HG02970 (cell line): ENCODE results near the gene EME2.

Experiments
- ATAC-seq: cut with Tn5 transposase; IDR thresholded peaks from one replicate; pipeline ENCODE4 v1.9.1; 2021; ENCODE audit warnings: mild to moderate bottlenecking, moderate library complexity, moderate number of reproducible peaks; ENCODE audit not compliant: unreplicated experiment, low FRiP score

EME2 gene

DNA sequence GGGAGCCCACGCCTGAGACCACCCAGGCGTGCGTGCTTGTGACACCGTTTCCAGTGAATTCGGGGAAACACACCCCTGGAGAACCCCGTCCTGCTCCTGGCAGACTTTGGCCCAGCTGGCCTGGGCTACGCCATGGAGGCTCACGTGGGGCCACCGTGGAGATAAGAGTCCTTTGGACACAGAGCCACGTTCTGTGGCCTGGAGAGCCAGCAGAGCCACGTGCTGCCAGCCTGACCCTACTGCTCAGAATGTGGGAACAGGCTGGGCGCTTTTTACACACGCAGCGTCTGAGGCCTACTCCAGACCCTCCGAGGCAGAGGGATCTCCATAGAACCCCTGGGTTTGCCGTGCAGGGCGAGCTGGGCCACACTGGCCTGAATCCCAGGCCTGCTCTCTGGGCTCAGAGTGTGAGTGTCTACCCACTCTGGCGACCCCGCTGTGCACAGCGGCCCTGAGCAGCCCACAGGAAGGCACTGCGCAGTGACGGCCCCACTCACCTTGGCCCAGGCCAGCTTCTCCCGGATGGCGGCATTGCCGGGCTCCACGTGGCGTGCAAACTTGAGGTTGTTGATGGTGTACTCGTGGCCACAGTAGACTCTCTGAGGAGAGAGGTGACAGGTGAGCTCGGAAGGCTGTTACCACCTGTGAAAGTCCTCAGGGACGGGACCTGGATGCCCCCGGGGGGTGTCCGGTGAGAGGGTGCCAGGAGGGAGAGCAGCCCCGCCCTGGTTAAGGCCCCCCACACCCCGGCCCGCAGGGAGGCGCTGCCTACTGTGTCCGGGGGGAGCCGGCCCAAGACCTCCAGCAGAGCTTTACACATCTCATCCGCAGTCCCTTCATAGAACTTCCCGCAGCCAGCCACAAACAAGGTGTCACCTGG, 44.0 kb downstream of the EME2 start:
- ATAC-seq: no peak

DNA sequence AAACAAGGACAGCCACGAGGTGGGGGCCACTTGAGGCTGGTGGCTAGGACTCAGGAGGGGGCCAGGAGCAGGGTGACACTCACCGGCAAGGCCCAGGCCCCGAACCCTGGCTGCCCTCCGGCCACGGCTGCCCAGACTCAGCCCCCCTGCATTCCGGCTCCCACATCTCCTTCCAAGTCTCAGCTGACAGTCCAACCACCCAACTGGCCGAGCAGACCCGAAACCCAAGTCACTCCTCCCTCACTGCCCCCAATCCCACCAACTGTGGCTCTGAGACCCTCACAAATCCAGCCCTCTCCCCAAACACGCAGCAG, 44.6 kb downstream of the EME2 start:
- ATAC-seq: no peak

DNA sequence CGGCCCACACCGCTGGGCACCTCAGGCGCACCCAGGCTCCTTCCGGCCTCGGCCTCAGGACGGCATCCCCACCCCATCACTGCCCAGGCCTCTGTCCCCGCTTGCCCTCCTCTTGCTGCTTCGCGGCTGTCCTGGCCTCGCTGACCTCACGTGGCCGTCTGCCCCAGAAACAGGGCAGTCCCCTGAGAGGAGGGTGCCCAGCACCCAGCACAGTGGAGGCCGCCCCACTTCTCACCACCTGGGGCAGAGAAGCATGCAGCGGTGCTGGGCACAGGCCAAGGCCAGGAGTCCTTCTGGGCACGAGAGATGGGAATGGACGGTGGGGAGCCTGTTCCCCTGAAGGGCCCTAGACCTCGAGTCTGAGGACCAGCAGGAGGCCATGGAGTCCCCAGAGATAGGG, 45.1 kb downstream of the EME2 start:
- ATAC-seq: no peak

DNA sequence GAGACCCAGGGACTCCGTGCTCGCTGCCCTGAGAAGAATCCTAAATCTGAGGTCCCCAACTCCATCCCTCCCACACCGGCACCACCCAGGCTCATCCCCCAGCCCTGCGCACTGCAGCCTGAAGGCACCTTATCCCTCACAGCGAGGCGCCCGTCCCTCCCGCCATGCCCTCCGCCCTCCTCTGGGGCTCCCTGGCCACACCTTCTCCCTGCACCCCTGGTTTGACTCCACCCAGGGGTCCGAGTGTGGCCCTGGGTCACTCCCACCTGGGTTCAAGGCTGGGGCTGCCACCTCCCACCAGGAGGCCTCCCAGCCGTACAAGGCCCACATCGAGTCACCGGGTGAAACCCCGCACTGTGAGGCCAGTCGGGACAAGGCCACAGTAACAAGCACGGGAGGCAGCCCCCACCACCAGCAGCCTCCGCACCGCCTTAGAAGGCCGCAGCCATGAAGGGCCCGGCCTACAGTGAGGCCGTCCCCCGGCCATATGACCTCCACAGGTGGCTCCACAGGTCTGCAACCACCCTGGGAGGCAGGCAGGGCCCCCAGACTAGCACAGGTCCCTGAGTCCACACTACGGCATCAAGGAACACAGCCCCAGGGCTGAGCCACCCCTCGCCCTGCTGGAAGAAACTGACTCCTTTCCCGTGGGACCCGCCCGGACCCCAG, 45.7 kb downstream of the EME2 start:
- ATAC-seq: no peak

DNA sequence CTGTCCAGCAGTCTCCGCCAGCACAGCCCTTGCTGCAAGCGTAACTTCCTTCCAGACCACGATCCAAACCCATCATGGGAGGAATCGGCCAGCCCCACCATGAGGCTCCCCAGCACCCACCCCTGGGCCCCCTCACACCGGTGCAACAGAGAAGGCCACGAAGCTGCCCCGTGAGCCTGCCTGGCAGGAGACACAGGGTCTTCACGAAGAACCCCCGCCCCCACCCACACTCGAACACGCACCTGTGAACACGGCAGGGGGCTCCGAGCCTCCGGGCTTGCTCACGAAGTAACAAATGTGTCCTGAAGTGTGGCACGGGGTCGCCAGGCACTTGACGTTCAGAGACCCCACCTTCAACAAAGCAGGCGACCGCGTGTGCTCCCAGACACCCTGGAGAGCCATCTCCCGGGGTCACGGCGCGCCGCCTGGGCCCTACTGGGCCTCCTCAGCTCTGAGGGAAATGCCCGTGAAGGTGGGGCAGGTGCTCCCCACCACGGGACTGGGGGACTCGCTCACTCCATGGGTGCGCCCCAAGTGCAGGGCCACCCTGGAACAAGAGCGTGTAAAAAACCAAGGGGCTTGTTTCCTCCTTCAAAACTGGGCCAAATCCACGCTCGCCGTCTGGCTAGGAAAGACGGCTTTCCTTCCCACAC, 46.4 kb downstream of the EME2 start:
- ATAC-seq: no peak

DNA sequence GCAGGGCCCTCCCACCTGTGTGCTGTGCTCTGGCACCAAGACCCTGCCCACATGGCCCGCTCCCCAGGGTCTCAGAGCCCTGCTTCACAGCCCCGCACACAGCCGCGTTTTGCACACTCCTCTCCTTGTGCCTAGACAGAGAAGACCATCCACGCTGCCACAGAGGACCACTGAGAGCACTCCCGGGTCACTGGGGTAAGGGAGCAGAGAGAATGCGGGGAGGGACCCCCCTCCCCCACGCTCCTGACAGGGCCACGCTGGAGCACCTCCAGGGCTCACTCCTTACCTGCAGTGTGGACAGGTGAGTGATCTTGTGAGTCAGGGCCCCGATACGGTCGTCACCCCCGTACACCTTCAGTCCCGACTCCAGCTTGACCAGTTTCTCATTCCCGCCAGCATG, 47.0 kb downstream of the EME2 start:
- ATAC-seq: no peak

DNA sequence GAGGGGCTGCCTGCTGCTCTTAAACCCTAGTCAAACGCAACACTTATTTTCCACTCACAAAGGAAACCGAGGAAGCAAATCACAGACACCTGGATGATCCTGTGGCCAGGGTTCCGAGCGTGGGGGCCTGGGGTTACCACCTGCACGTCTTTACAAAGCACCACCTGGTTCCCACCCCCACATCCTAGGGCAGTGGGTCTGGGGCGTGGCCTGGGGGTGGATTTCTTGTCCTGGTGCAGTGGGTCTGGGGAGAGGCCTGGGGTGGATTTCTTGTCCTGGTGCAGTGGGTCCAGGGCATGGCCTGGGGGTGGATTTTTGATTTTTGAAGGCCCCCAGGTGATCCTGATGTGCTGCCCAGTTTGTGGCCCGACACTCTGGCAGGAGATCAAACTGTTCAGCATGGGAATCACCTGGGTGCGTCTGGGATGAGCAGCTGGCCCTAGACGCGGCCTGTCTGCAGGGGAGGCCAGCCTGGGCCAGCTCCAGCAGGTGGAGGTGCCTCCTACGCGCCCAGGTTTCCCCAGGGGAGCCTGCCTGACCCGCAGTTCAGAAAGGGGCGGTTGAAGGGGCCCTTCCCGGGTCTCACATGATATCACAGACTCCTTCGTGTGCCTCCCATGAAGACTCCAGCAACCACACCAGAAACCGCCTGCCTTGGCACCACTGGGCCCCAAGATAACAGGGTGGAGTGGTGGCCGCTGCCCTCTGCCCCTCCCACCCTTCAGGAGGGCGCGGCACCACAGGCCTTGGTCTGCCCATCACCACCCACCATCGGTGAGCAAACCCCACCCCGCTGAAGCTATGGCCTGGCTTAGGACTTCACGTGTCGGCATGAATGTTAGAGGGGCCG, 47.7 kb downstream of the EME2 start:
- ATAC-seq: no peak

DNA sequence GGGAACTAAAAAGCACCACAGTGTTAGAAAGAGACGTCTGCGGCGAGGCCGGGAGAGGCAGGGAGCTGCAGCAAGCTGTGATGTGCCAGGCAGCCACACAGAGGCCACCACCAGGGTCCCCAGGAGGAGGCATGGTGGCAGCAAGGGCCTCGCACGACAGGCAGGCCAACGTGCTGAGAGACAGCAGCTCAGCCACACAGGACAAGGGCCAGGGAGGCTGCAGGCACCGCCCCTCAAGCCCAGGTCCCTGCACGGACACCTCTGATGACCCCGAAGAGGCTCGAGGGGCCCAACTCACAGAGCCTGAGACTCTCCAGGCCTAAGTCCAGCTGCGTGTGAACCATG, 48.3 kb downstream of the EME2 start:
- no peak for ATAC-seq

DNA sequence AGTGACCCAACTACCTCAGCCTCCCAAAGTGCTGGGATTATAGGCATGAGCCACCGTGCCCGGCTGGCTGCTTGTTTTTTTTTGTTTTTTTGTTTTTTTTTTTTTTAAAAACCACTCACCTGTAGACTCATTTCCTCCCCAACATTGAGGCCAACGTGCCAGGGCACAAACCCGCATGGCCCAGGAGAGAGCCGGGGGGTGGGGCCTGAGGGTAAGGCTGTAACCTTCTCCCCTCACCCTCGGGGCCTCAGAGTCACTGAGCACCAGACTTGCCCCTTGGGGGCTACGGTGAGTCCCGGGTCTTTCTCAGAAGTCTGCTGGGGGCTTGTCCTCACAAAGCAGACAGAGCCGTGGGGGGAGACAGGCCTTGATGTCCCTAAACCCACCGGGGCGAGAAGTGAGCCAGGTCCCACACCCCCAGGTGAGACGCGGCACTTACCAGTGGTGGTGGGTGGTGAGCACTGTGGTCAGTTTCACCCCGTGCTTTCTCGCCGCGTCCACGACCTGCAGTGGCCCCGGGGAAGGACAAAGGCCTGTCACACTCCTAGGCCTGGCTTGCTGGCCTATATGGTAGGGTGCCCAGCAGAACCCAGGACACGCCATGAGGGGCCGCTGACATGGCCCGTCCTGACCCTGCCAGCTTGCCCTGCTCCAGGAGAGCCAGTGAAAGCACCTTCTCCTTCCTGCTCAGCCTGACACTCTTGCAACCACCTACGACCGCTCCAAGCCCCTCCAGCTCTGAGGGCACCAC, 49.4 kb downstream of the EME2 start:
- no peak for ATAC-seq

DNA sequence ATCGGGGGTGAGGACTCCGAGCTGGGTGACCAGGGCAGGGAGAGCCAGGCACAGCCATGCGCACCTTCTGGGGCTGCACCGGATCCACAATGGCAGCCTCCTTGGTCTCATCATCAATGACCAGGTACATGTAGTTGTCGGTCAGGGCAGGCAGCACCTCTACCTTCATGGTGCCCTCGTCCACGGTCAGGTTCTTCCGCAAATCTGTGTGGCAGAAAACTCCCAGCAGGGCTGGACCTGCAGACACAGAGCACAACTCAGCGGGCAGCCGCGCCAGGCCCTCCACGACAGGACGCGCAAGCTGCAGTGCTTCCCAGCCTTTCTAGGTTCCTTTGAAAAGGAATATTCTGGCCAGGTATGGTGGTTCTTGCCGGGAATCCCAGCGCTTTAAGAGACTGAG, 50.2 kb downstream of the EME2 start:
- no peak for ATAC-seq

DNA sequence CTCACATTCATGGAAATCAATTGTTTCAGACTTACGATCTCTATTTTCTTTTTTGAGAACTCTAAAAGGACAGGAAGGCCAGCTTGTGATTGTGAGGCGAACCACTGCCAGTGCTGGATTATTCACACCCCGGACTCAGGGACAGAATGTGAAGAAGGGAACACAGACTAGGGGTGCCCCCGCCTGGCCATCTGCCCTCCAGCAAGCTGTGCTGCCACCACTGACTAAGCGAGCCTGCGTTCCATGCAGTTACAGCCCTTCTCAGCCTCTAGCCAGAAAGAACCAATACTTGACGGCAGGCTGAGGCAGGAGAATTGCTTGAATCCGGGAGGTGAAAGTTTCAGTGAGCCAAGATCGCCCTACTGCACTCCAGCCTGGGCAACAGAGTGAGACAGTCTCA, 51.2 kb downstream of the EME2 start:
- ATAC-seq: no peak

DNA sequence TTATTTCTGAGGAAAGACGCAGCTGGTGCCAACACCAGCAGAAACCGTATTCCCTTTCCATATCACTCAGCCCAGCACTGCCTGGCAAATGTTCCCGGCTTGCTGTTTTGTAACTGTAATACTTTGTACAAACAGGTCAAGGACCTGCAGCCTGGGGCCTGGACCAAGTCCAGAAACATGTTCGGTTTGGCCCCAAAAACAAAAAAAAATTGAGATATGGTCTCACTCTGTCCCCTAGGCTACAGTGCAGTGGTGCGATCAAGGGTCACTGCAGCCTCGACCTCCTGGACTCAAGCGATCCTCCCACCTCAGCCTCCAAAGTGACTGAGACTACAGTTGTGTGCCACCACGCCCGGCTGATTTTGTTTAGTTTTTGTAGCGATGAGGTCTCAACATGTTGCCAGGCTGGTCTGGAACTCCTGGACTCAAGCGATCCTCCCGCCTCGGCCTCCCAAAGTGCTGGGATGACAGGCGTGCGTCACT, 52.8 kb downstream of the EME2 start:
- no peak for ATAC-seq
